Psoas muscle (tissue), 8 donors: ENCODE results near the gene PHF21B. TPM values are rescaled to one million over a fixed set of nuclear protein-coding genes. Genes with fewer than 3 reads are reported as not detected.
"Not testable (repeated sequence)": the region's sequence is repeated elsewhere in the genome, so short reads cannot be mapped to it uniquely, and the experiment has no call there.

Experiments
- ATAC-seq, 4 donors: fragments of 200-7000 bp; cut with Tn5 transposase; one replicate each; pipeline ENCODE4 v1.9.1; 2020; ENCODE audit warnings: moderate library complexity in 3 of 4, mild to moderate bottlenecking in 2 of 4
- DNase-seq, 2 donors: peaks; one replicate each; pipeline ENCODE4 v3.0.0-alpha.2; 2020
- H3K27ac ChIP-seq: fragments of 200-600 bp; one replicate; pipeline ENCODE4 v1.8.0; 2022
- H3K27me3 ChIP-seq, 3 donors: fragments of 200-600 bp in 1 of 3; one replicate each; pipeline versions ENCODE4 v1.6.1 to v1.8.0; 2013 to 2022; ENCODE audit warnings: low read length in 2 of 3, mild to moderate bottlenecking in 2 of 3, moderate library complexity in 1 of 3; ENCODE audit not compliant: insufficient read depth in 3 of 3
- H3K36me3 ChIP-seq, 2 donors: fragments of 200-600 bp in 1 of 2; one replicate each; pipeline versions ENCODE4 v1.6.1 to v1.8.0; 2013 to 2022; ENCODE audit warnings: low read depth in 1 of 2, mild to moderate bottlenecking in 1 of 2, moderate library complexity in 1 of 2; ENCODE audit not compliant: insufficient read depth in 1 of 2
- H3K4me1 ChIP-seq: fragments of 200-600 bp; one replicate; pipeline ENCODE4 v1.8.0; 2022
- H3K4me3 ChIP-seq: fragments of 200-600 bp; one replicate; pipeline ENCODE4 v1.8.0; 2022; ENCODE audit warnings: mild to moderate bottlenecking
- H3K9me3 ChIP-seq: fragments of 200-600 bp; one replicate; pipeline ENCODE4 v1.8.0; 2022
- CTCF ChIP-seq: fragments of 200-600 bp; IDR thresholded peaks from one replicate; pipeline ENCODE4 v1.8.0; 2022; ENCODE audit warnings: antibody characterized with exemption
- WGBS, 3 donors: extraction: QIAGEN DNeasy Blood & Tissue Kit; methylation state at CpG; one replicate each; pipeline versions ENCODE4 v1.1.6 to v1.1.7; 2013; 5-methylcytosine and 5-hydroxymethylcytosine counted together
- intact Hi-C, 2 donors: fragments of 100-400 bp; cut with DNase I; formaldehyde crosslinking; loops; one replicate each; pipeline versions ENCODE4 v1.11.0 to v1.14.2; 2022
- polyA plus RNA-seq, 3 donors: library from polyadenylated mRNA; stranded (reverse); fragments of 200-250 nt; gene quantifications; one replicate each; pipeline ENCODE4 v1.2.3, GENCODE V29; 2013
- total RNA-seq, 4 donors: library from RNA; stranded (reverse); fragmentation: NEBNext Ultra II Directional in 2 of 4; extraction: Animal tissue kit (Norgen Biotek cat#: 25700) in 2 of 4; gene quantifications; one replicate each; pipeline versions ENCODE4 v1.2.1 to v1.2.4, GENCODE V29; 2021 to 2023
- donor health status: healthy with polysubstance abuse.
- donor health status: DM: no; HTN: no; CAD: no; lungs with moderate emphysema.
- donor health status: Bipolar disorder and iron deficiency.
- donor health status: healthy.
- donor health status: DM: yes; HTN: yes; CAD: no.
- donor health status: DM: no; HTN: no; CAD: no.
- donor health status: DM: no; HTN: no; CAD: no.
- donor health status: DM: yes; HTN: yes; CAD: no.

The PHF21B gene
- total and polyA plus RNA-seq, 7 donors = 0.03 to 0.58 (median 0.16) TPM; not detected in 1

- no peak overlapping the region for H3K27ac ChIP-seq
- H3K4me3 ChIP-seq = no peak overlapping the region
- no peaks in the 10 kb centered on the region for H3K36me3 ChIP-seq
- ATAC-seq (no peak), DNase-seq (no peak)
- WGBS, 3 donors = 87 to 94% (median 90%) methylated on average over 18 of the region's 18 CpGs
- H3K4me1 ChIP-seq = no peaks in the 10 kb centered on the region
- H3K9me3 ChIP-seq = no peaks in the 10 kb centered on the region
- TF ChIP-seq CTCF = no peak
- intact Hi-C loops = no loop called here
- H3K27me3 ChIP-seq = peaks cover 0 to 13% (median 2%) of the 10 kb centered on the region in 3 donors
Observed at GRCh38 chr22:44906999-44907644, 102.7 kb downstream of the PHF21B start.

- Histone ChIP-seq H3K9me3 (peaks cover 4% of the 10 kb centered on the region), H3K27ac (no peak overlapping the region), H3K27me3 (peaks cover 0 to 9% (median 2%) of the 10 kb centered on the region in 3 donors), H3K4me3 (no peak overlapping the region), H3K4me1 (no peaks in the 10 kb centered on the region), H3K36me3 (no peaks in the 10 kb centered on the region)
- TF ChIP-seq CTCF = no peak
- intact Hi-C loops = no loop called here
- WGBS, 3 donors = 83 to 89% (median 86%) methylated on average over 21 of the region's 21 CpGs
- DNase-seq (no peak), ATAC-seq (no peak)
Observed at GRCh38 chr22:44906248-44906936, 103.4 kb downstream of the PHF21B start.

GRCh38 chr22:44904492-44905152 is 105.2 kb downstream of the PHF21B start:
- H3K9me3 ChIP-seq, ATAC-seq, H3K27ac ChIP-seq, intact Hi-C loops, H3K36me3 ChIP-seq, H3K27me3 ChIP-seq, H3K4me3 ChIP-seq, DNase-seq, H3K4me1 ChIP-seq: not testable (repeated sequence)
- whole genome bisulfite sequencing, 3 donors = 19 to 25% (median 20%) methylated on average over 3 of the region's 5 CpGs

GRCh38 chr22:44903164-44903563 is 106.6 kb downstream of the PHF21B start:
- H3K36me3 ChIP-seq, intact Hi-C loops, H3K9me3 ChIP-seq, ATAC-seq, H3K27me3 ChIP-seq, H3K4me3 ChIP-seq, H3K27ac ChIP-seq, DNase-seq, H3K4me1 ChIP-seq: not testable (repeated sequence)
- WGBS, 3 donors = no CpG with 5 or more reads among the region's 2 CpGs

- H3K9me3 ChIP-seq = peaks cover 10% of the 10 kb centered on the region
- intact Hi-C loops = no loop called here
- ATAC-seq = no peak
- H3K4me1 ChIP-seq = no peaks in the 10 kb centered on the region
- no peak overlapping the region for H3K27ac ChIP-seq
- H3K27me3 ChIP-seq = peaks cover 0 to 2% (median 0%) of the 10 kb centered on the region in 3 donors
- TF ChIP-seq CTCF = no peak
- H3K36me3 ChIP-seq = no peaks in the 10 kb centered on the region
- no peak for DNase-seq
- WGBS, 3 donors = 82 to 90% (median 83%) methylated on average over 2 of the region's 2 CpGs
- no peak overlapping the region for H3K4me3 ChIP-seq
Observed at GRCh38 chr22:44901301-44901700, 108.5 kb downstream of the PHF21B start.
